Stimulated activated CD4-positive, alpha-beta T cell treated with anti-CD3 and anti-CD28 coated beads, Interleukin-4, amount 100 ng/mL, for 48 hours (primary cell): ENCODE data around the gene PCNT.
"Not testable (repeated sequence)": the region's sequence is repeated elsewhere in the genome, so short reads cannot be mapped to it uniquely, and the experiment has no call there.

ENCODE experiments used
- DNase-seq, 2 donors: peaks; one replicate each; pipeline ENCODE4 v3.0.0-alpha.2; 2020; ENCODE audit warnings: low read depth in 2 of 2

PCNT gene

DNA sequence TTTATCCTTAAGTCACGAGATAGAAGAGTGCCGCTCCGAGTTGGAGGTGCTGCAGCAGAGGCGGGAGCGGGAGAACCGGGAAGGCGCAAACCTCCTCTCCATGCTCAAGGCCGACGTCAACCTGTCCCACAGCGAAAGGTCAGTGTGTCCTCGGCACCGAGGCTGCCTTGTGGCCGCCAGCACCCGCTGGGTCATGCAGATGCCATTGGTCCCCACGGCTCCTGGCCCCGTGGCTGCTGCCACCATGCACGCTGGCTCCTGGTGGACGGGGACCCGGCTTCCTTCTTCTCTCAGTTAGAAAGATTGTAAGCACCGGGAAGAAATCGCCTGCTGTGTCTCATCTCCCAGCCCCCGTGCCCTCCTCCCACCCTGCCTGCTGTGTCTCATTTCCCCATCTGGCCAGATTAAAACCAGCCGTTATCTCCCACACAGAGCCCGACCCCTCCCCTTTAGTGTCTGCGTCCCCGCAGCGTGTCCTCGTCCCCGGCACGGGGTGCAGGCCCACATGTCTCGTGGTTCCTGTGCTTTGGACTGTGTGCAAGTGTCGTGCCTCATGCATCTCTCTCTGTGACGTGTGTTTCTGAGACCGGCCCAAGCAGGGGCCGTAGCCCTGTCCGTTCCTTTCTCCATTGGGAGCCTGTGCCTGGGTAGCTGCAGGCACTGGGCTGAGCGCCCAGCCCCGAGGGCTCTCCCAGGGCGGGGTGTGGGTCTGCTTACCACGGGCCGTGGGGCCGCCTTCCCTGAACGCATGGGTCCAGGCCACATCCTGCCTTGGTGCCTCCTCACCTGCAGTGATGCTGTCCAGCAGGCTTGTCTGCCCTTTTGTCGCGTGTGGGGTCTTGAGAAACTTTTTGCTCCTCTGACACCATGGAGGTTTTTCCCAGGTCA is 62.1 kb downstream of the PCNT start:
- DNase-seq: no peak

DNA sequence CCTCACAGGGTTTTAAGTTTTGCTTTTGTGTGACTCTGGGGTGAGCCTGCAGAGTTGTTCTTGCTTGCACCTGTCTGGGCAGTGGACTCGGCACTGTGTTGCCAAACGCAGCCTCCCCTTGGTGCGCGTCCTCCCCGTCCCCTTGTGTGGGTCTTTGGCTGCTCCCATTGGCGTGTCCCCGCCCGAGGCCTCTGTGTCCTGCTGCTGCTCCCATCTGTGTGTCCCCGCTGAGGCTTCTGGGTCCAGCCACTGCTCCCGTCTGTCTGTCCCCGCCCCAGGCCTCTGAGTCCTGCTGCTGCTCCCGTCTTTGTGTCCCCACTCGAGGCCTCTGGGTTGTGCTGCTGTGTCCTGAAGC is 62.8 kb downstream of the PCNT start:
- no peak for DNase-seq

DNA sequence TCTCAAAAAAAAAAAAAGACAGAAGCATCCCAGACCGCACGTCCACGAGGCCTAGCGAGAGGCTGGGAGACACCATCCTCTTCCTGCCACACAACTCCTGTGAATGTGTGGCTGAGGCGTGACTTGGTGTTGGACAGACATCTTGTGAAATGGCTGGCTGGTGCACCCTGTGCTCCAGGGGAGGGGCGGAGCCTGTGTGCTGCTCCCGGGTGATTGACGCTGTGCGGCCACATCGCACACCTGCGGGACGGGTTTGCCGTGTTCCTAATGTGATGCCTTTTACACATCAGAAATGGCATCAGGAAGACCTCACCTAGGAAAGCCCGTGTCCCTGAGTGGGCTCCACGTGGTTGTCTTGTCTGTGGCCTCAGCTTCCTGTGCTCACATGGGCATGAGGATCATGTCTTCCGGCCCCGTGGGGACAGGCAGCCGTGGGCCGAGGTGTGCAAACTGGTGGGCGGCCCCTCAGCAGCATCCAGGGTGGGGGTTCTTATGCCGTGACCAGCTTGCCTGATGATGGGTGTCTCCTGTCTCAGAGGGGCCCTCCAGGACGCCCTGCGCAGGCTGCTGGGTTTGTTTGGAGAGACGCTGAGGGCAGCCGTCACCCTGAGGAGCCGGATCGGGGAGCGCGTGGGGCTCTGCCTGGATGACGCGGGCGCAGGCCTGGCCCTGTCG is 64.4 kb downstream of the PCNT start:
- DNase-seq: no peak

GRCh38 chr21:46388896-46389295 is 64.9 kb downstream of the PCNT start:
- no peak for DNase-seq

- DNase-seq: no peak
These were observed 66.9 kb downstream of the PCNT start for GRCh38 chr21:46390603-46391545.

- no peak for DNase-seq
These were observed 67.8 kb downstream of the PCNT start for GRCh38 chr21:46391773-46392172.

GRCh38 chr21:46392921-46393320 is 69.0 kb downstream of the PCNT start:
- no peak for DNase-seq

DNA sequence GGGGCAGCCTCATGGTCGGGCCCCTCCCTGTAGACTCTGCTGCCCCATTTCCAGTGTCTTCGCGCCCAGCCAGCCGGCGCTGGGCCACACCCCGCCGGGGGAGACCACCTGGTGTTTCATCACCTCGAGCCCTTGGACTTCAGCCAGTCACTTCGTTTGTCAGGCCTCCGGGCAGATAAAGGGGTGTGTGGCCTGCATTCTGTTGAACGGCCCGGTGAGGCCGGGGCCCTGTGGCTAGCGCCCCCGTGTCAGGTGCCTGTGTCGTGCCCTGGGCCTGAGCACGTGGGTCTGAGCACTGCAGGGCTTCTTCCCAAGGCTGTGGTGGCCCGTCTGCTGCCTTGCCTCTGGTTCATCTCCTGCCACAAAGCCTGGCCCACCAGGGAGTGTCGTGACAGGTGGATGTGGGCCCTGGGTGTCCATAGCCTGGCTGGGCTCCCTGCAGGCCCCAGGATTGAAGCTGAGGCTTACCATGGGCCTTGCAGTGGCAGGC is 69.5 kb downstream of the PCNT start:
- no peak for DNase-seq

- no peak for DNase-seq
These were observed 70.1 kb downstream of the PCNT start for GRCh38 chr21:46393941-46394594.

DNA sequence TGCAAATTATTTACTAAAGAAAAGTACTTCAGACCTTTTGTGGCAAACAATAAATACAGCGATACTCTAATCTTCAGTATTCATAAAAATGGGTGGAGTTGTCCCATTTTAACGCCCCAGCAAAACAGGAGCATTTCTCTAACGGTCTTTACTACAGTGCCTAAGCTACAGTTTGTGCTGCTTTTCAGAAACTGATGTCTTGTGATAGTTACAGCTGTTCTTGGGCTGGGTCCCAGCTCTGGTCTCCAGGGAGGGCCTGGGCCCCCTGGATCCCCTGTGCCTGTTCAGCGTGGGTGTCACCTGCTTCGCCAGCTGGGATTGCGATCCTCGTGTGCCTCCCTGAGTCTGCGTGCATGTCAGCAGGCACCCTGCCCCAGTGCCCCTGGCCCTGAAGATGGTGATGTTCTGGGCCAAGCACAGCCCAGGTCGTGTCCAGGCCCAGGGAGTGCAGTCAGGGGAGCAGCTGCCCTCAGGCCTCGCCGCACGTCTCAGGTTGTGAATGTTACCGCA is 70.7 kb downstream of the PCNT start:
- DNase-seq: no peak

DNA sequence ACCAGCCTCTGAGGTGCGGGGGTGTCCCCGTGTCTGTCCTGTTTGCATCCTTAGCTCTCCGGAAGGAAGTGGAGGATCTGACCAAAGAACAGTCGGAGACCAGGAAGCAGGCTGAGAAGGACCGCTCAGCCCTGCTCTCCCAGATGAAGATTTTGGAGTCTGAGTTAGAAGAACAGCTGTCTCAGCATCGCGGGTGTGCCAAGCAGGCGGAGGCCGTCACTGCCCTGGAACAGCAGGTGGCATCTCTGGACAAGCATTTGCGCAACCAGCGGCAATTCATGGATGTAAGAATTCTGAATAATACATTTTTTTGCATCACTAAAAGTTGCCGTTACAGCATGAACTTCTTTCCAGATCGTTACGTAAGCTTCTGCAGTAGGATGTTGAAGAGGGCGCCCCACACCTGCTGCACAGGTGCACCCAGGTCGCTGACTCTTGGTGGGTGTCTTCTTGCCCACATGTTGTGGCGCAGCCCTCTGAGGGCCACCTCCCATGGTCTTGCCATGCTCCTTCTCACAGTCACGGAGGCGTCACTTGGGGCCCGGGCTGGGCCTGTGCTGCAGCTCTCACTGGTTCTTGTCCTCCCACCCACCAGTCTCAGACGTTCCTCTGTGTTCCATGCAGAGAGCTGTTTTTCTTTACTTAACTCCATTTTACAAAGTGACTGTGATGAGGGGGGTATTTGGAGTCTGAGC is 73.4 kb downstream of the PCNT start:
- DNase-seq: no peak

- DNase-seq: no peak
These were observed 74.0 kb downstream of the PCNT start for GRCh38 chr21:46397993-46398392.

DNA sequence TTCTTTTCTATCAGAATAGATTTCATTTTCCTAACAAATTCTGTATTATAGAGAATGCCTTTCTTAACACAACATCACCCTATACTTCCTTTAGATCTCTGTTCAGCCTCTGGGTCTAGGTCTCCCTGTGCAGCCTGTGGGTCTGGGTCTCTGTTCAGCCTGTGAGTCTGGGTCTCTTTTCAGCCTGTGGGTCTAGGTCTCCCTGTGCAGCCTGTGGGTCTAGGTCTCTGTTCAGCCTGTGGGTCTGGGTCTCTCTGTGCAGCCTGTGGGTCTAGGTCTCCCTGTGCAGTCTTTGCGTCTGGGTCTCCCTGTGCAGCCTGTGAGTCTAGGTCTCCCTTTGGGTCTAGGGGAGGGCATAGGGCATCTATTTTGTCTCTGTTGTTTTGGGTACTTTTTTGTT is 75.2 kb downstream of the PCNT start:
- no peak for DNase-seq

- DNase-seq: no peak
These were observed 75.7 kb downstream of the PCNT start for GRCh38 chr21:46399686-46400085.

- no peak for DNase-seq
These were observed 77.4 kb downstream of the PCNT start for GRCh38 chr21:46401186-46401910.

- no peak for DNase-seq
These were observed 78.5 kb downstream of the PCNT start for GRCh38 chr21:46402421-46402820.

DNA sequence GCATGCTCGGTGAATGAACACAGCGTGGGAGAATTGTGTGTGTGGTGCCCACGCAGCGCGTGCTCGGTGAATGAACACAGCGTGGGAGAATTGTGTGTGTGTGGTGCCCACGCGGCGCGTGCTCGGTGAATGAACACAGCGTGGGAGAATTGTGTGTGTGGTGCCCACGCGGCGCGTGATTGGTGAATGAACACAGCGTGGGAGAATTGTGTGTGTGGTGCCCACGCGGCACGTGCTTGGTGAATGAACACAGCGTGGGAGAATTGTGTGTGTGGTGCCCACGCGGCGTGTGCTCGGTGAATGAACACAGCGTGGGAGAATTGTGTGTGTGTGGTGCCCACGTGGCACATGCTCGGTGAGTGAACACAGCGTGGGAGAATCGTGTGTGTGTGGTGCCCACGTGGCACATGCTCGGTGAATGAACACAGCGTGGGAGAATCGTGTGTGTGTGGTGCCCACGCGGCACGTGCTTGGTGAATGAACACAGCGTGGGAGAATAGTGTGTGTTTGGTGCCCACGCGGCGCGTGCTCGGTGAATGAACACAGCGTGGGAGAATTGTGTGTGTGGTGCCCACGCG is 79.4 kb downstream of the PCNT start:
- not testable (repeated sequence) for DNase-seq

GRCh38 chr21:46404306-46404705 is 80.3 kb downstream of the PCNT start:
- DNase-seq: no peak

DNA sequence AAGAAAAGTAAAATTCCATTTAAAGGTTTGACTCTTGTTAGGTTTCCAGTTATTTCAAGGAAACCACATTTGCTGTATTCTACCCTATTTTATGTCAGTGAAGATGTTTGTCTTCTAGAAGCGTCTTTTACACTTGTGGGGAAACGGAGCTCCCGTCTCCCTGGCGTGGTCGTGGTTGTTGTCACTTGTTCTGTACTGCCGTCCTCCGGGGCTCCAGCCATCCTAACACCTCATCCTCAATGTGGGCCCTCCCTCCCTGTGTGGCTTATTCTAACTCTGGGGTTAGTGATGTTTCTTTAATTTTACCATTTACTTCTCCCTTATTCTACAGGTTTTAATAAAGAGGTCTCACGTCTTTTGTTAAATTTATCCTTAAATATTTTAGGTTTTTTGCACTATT is 82.0 kb downstream of the PCNT start:
- no peak for DNase-seq
